Ecto neural progenitor cell (in vitro differentiated cells): ENCODE results near the gene SPINK13.
"Not testable (repeated sequence)": the region's sequence is repeated elsewhere in the genome, so short reads cannot be mapped to it uniquely, and the experiment has no call there.

Experiments
- DNase-seq: peaks from one replicate; pipeline ENCODE4 v3.0.0-alpha.2; 2018; ENCODE audit warnings: low spot score

Gene SPINK13

DNA sequence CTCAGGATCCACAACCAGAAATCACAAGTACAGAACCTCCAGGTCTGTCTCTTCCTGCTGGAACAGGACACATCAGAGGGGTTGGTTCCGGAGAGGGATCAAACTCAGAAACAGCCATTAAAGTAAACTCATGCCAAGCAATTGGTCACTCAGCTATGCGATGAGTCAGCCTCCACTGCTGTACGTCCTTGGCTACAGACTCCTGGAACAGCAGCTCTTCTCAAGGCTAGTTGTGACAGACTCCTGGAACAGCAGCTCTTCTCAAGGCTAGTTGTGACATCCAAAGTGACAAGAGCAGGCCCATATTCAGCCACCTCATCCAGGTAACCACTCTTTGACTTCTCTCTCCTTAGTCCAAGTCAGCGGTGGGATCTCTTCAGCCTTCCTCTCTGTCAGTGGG is at the start of gene SPINK13:
Gene SPINK13 (plus strand): TSS at position 229 of the 400 bp plus-strand sequence. CDS start 1,279 bp downstream, outside the sequence.
- DNase-seq = no peak

DNA sequence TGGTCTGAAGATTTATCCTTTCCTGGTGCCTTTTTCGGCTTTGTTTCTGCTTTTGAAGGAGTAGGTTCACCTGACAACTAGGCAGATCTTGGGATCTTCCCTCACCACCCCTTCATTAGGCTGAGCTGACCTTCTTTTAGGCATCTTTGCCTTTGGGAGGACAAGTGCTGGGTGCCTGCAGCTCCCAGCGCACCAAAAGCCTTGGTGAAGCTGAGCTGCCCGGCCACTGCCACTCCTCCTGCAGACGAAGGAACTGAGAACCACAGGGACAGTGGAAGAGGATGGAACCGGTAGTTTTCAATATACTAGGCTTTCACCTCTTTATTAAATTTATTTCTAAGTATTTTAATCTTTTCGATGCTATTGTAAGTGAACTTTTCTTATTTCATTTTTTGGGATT is 47.1 kb upstream of the SPINK13 start:
- DNase-seq = no peak

DNA sequence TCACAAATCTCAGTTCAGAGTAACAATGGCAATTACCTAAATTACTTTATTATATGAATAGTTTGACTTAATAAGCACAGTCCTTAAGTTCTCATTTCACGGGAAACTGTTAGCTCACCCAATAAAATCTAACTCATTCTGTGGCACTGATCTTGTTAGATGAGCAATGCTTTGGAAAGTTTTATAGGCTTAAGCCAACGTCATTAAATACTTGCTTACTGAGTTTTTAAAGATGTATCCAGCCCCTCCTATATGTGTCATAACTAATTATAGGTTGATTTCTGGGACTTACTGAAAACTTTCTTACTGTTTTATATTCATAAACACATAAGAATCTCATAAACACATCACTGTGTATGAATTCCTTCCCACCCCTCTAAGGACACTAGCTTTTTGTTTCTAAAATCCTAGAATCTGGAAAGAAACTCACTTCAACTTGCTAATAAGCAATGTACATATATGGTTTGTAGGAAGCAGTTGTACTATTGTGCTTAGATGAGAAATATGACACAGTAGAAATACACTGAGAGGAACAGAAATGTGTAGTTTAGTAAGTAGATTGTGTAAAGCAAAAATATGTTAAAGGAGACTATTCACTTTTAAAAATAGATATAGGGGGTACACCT is 44.4 kb upstream of the SPINK13 start:
- no peak for DNase-seq

- no peak for DNase-seq
Observed at GRCh38 chr5:148228392-148228984, 40.1 kb upstream of the SPINK13 start.

DNA sequence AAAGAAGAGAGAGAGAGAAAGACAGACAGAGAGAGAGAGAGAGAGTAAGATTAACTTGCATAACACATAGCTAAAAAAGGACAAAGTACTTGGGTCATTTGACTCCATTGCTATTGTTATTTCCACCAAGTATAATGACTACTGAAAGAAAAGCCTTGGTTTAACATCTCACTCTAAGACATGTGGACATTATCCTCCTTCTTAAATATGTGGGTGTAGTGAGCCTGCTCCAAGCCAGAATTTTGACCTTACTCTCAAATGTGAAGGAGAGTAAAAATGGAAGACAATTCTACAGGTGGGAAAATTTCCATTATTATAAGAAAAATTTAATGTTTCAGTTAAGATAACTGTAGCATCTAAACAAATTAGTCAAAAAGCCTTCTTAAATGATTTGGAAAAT is 38.8 kb upstream of the SPINK13 start:
- no peak for DNase-seq

DNA sequence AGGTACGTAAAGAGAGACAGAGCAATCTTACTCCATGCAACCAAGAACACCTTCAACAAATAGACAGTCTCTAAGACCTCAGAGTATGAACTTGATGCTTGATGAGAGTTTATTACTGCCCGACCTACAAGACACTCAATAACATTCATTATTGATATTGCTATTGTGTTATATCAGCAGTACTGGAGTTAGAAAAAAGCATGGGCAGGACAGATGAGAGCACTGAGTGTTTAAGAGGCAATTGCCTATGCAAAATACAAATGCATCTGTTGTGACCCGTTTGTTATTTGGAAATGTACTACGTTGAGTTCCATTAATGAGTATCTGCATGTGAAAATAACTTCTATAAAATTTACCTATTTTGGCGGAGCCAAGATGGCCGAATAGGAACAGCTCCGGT is 38.4 kb upstream of the SPINK13 start:
- no peak for DNase-seq

DNA sequence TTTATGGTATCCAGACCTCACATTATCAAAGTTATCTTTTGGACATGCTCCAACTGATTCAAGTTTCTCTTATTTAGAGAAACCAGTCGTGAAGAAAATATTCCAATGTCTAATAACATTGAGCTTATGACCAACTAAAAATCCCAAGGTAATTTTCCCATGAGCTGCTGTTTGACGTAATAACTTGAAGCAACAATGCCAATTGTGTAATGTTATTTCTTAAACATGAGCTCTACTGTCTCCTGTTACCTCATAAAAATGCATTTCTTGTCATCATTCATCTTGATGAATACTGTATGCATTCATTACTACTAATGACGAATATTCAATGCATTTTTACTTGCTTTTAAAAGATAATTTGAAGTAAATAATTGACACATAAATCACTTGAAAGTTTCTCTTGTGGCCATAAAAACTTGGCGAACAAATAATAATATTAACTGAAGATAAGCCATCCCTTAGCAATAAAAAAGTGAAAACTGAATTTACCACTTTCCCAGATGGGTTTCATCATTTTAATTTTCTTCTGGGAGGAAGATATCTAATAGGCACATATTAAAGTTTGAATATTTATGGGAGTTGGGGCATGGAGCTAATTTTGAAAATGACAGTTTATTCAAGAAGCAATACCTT is 30.7 kb upstream of the SPINK13 start:
- DNase-seq = no peak

GRCh38 chr5:148238418-148238794 is 30.2 kb upstream of the SPINK13 start, which contains the start of gene MARCOL:
Gene MARCOL (plus strand): TSS chr5:148238525. CDS start chr5:148238598, 73 bp downstream.
- no peak for DNase-seq

- no peak for DNase-seq
Observed at GRCh38 chr5:148248894-148249293, 19.7 kb upstream of the SPINK13 start.

GRCh38 chr5:148255456-148255855 is 13.1 kb upstream of the SPINK13 start:
- DNase-seq = no peak

DNA sequence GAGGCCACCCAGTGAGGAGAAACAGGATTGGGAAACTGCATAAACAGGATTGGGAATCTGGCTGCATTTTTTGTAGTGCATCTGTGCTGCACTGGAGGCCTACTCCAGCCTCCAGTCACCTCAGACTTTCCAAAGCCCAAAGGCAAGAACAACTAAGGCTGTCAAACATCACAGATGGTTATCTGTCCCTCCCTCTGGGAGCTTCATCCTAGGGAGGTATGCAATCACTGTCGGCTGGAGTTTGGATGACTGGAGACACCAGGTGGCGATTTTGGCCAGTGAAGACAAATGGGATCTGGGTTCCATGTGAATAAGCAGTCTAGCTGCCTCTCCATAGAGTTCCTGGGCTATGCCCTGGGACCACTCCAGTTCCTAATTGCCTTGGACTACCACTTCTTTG is 9.3 kb upstream of the SPINK13 start:
- DNase-seq = no peak

DNA sequence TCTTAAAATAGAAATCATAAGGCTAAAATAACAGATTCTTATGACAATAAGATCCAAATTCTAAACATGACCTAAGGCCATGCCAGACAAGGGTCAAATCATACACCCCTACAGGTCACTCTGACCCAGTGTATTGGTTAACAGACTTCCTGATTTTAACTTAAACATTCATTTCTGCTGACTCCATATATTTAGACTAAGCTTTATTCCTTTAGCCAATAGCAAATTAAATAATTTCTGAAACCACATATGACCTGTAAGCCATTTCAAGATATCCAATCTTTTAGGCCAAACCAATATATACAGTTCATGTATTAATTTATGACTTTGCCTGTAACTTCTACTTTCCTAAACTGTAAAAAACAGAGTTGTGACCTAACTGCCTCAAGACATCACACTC is 7.4 kb upstream of the SPINK13 start:
- no peak for DNase-seq

GRCh38 chr5:148267962-148268361 is 632 bp upstream of the SPINK13 start:
- DNase-seq = no peak

DNA sequence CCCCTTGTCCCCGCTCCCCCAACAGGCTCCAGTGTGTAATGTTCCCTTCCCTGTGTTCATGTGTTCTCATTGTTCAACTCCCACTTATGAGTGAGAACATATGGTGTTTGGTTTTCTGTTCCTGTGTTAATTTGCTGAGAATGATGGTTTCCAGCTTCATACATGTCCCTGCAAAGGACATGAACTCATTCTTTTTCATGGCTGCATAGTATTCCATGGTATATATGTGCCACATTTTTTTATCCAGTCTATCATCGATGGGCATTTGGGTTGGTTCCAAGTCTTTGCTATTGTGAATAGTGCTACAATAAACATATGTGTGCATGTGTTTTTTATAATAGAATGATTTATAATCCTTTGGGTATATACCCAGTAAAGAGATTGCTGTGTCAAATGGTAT is 6.5 kb downstream of the SPINK13 start:
- DNase-seq = not testable (repeated sequence)

DNA sequence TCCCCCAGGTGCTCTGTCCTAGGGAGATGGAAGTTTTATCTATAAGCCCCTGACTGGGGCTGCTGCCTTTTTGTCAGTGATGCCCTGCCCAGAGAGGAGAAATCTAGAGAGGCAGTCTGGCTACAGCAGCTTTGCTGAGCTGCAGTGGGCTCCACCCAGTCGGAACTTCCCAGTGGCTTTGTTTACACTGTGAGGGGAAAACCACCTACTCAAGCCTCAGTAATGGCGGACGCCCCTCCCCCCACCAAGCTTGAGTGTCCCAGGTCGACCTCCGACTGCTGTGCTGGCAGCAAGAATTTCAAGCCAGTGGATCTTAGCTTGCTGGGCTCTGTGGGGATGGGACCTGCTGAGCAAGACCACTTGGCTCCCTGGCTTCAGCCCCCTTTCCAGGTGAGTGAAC is 12.3 kb downstream of the SPINK13 start:
- not testable (repeated sequence) for DNase-seq

DNA sequence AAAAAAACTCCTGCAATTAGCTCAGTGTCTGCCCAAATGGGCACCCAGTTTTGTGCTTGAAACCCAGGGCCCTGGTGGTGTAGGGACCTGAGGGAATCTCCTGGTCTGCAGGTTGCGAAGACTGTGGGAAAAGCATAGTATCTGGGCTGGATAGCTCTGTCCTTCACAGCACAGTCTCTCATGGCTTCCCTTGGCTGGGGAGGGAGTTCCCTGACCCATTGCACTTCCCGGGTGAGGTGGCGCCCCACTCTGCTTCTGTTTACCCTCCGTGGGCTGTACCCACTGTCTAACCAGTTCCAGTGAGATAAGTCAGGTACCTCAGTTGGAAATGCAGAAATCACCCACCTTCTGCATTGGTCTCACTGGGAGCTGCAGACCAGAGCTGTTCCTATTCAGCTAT is 12.7 kb downstream of the SPINK13 start:
- DNase-seq = not testable (repeated sequence)

DNA sequence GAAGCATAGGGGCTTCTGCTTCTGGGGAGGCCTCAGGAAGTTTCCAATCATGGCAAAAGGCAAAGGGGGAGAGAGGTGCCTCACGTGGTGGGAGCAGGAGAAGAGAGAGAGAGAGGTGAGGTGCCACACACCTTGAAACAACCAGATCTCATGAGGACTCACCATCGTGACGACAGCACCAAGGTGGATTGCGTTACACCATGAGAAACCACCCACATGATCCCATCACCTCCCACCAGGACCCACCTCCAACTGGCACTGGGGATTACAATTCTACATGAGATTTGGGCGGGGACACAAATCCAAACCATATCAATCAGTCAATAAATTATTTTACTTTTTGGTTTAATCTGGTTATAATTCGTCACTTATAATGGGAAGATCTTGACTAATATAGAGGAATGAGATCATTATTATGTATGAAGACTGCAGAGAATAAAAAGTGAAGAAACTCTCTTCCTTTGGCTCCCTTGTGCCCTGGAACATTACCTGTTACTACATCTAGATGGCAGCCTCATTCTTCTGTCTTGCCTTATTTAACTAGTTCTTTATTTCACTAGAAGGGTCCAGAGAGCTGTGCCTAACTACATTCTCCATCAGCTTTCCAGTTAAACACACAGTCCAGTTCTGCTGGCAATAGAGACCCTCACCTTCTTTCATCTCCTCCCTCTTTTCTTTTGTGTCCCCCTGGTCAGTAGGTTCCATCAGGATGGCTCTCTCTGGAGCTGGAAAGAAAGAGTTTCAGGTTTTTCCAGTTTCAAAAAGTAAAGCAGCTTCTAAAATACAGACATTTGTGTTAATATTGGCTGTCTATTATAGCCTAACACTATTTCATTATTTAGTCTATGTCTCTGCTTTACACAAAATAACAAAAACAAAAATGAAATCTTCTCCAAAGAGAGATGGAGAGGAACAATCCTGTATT is 21.9 kb downstream of the SPINK13 start:
- DNase-seq = no peak

DNA sequence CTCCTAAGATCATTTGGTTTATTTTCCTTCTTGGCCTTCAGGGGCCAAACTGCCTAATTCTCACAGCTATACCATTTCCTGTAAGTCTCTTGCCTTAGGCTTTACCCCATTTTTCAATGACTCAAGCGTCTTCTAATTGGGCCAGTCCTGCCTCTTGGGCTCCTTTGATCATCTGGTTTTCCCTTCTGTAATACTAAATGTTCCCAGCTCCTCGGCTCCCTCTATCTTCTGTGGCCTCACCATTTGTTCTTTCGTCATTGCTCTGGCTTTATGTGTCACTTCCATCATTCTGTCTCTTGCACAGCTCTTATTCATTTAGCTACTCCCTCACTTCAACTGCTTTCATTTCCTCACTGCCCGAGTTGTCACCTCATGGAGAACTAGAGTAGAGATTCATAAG is 29.1 kb downstream of the SPINK13 start:
- no peak for DNase-seq

- DNase-seq = no peak
Observed at GRCh38 chr5:148306446-148306845, 37.9 kb downstream of the SPINK13 start.

GRCh38 chr5:148309019-148309418 is 40.4 kb downstream of the SPINK13 start:
- DNase-seq = no peak

GRCh38 chr5:148309746-148310145 is 41.2 kb downstream of the SPINK13 start:
- no peak for DNase-seq

- no peak for DNase-seq
Observed at GRCh38 chr5:148311484-148311883, 42.9 kb downstream of the SPINK13 start.
